Cardiac septum (tissue), 1 donor: ENCODE measurements around the gene CMSS1. TPM values are rescaled to one million over a fixed set of nuclear protein-coding genes. Genes with fewer than 3 reads are reported as not detected.

ENCODE experiments used
- microRNA-seq: library from miRNA; unstranded; fragments of <30 nt; microRNA quantifications from one replicate; pipeline ENCODE4 v1.2.0, GENCODE V29; 2020
- total RNA-seq: library from RNA; stranded (reverse); fragmentation: NEBNext Ultra II Directional; extraction: Animal tissue kit (Norgen Biotek cat#: 25700); gene quantifications from one replicate; pipeline ENCODE4 v1.2.1, GENCODE V29; 2021
- donor health status: DM: no; HTN: no; CAD: no.

Gene CMSS1
- total RNA-seq, 1 donor from 2014 or later, result 22.0 TPM

Small RNA genes lying within 50 kb of the gene (microRNA-seq; reads per million reads assigned to microRNA genes)
- not detected for gene MIR3921

Other genes starting within 250 kb of the CMSS1 start
- 28.5 TPM for gene COL8A1, start 179.3 kb upstream of the CMSS1 start, total RNA-seq